PC-3 (cell line): ENCODE measurements around the gene CARD11. TPM values are rescaled to one million over a fixed set of nuclear protein-coding genes. Genes with fewer than 3 reads are reported as not detected.

ENCODE experiments used
- ATAC-seq: fragments of 200-7000 bp; cut with Tn5 transposase; 2 replicates; pipeline ENCODE4 v1.9.1; 2020; ENCODE audit warnings: mild to moderate bottlenecking, moderate library complexity
- BruUV-seq: library from RNA; stranded (reverse); fragments of 400-500 nt; replicated peaks from 2 replicates; lab custom pipeline; 2021; lab: Mats Ljungman, UMichigan
- CTCF ChIA-PET: fragments of 300-600 bp; sonication (Branson Sonifier 250); formaldehyde crosslinking; loops from one replicate; lab custom pipeline; 2022; ENCODE audit warnings: antibody characterized with exemption; lab: Charles Lee
- POLR2A ChIA-PET: fragments of 300-600 bp; sonication (Branson Sonifier 250); formaldehyde crosslinking; loops from one replicate; lab custom pipeline; 2022; ENCODE audit warnings: antibody characterized with exemption; ENCODE audit not compliant: unreplicated experiment; lab: Charles Lee
- DNase-seq: peaks from one replicate; pipeline ENCODE4 v3.0.0-alpha.2; 2015
- H2AFZ ChIP-seq: fragments of 300-600 bp; sonication (generic); 2 replicates; pipeline ENCODE4 v1.6.0; 2016; ENCODE audit warnings: antibody characterized with exemption, low read length
- H3F3A ChIP-seq: fragments of 300-600 bp; sonication (generic); one replicate; pipeline ENCODE4 v1.6.0; 2017; ENCODE audit warnings: antibody characterized with exemption, low read length, control low read depth, mild to moderate bottlenecking; ENCODE audit not compliant: unreplicated experiment
- H3K27ac ChIP-seq: fragments of 300-600 bp; sonication (generic); 2 replicates; pipeline ENCODE4 v1.5.1; 2016; ENCODE audit warnings: mild to moderate bottlenecking, low read length
- H3K27me3 ChIP-seq: fragments of 300-600 bp; sonication (generic); 2 replicates; pipeline ENCODE4 v1.6.1; 2016; ENCODE audit warnings: low read length, mixed read lengths
- H3K36me3 ChIP-seq: fragments of 300-600 bp; sonication (generic); 2 replicates; pipeline ENCODE4 v1.6.1; 2016; ENCODE audit warnings: low read depth, mixed run types, low read length, mixed read lengths
- H3K4me1 ChIP-seq: fragments of 300-600 bp; sonication (generic); 2 replicates; pipeline ENCODE4 v1.5.1; 2016; ENCODE audit warnings: low read length; ENCODE audit not compliant: insufficient read depth
- H3K4me2 ChIP-seq: fragments of 300-600 bp; sonication (generic); 2 replicates; pipeline ENCODE4 v1.6.0; 2016; ENCODE audit warnings: low read length
- H3K4me3 ChIP-seq: fragments of 300-600 bp; sonication (generic); 2 replicates; pipeline ENCODE4 v1.5.1; 2016; ENCODE audit warnings: mild to moderate bottlenecking, low read length, mixed read lengths
- H3K79me2 ChIP-seq: fragments of 300-600 bp; sonication (generic); 2 replicates; pipeline ENCODE4 v1.6.1; 2017; ENCODE audit warnings: low read length, mixed read lengths
- H3K9ac ChIP-seq: fragments of 300-600 bp; sonication (generic); 2 replicates; pipeline ENCODE4 v1.6.0; 2016; ENCODE audit warnings: mild to moderate bottlenecking, low read length
- H3K9me2 ChIP-seq: fragments of 300-600 bp; sonication (generic); replicated peaks from 2 replicates; pipeline ENCODE4 v1.6.1; 2016; ENCODE audit warnings: mixed run types, low read length, mixed read lengths
- H3K9me3 ChIP-seq: fragments of 300-600 bp; sonication (generic); 2 replicates; pipeline ENCODE4 v1.6.1; 2016; ENCODE audit warnings: low read length, mixed read lengths
- H4K20me1 ChIP-seq: fragments of 300-600 bp; sonication (generic); 2 replicates; pipeline ENCODE4 v1.6.1; 2016; ENCODE audit warnings: low read length, mixed read lengths
- CTCF ChIP-seq: fragments of 300-600 bp; sonication (generic); conservative IDR thresholded peaks from 2 replicates; pipeline ENCODE4 v1.5.1; 2017; ENCODE audit warnings: antibody characterized with exemption, low read depth, mild to moderate bottlenecking, low read length
- EZH2 ChIP-seq: fragments of 300-600 bp; sonication (generic); IDR thresholded peaks from one replicate; pipeline ENCODE4 v1.6.1; 2017; ENCODE audit warnings: antibody characterized with exemption, mild to moderate bottlenecking, low read length; ENCODE audit not compliant: unreplicated experiment
- EZH2phosphoT487 ChIP-seq: fragments of 300-600 bp; sonication (generic); IDR thresholded peaks from 2 replicates; pipeline ENCODE4 v1.6.1; 2018; ENCODE audit warnings: mild to moderate bottlenecking, antibody characterized with exemption, low read length, borderline replicate concordance
- intact Hi-C: fragments of 100-400 bp; cut with micrococcal nuclease; formaldehyde crosslinking; loops from 2 replicates; pipeline ENCODE4 v1.9.0; 2023
- total RNA-seq: library from RNA; depleted of rRNA; stranded (reverse); fragments of >200 nt; gene quantifications from 2 replicates; pipeline ENCODE4 v1.2.3, GENCODE V29; 2014

CARD11 gene
- total RNA-seq, 1 experiment from 2014 or later: not detected

GRCh38 chr7:3037259-3037658, 6.4 kb downstream of the CARD11 start:
- ChIA-PET CTCF (no interaction called here), POLR2A (no interaction called here)
- H3K9me2 ChIP-seq: no peaks in the 10 kb centered on the region
- no peak for DNase-seq
- H4K20me1 ChIP-seq: no peaks in the 10 kb centered on the region
- H3K79me2 ChIP-seq: no peaks in the 10 kb centered on the region
- H3K4me3 ChIP-seq: no peak overlapping the region
- no peak overlapping the region for H3K9ac ChIP-seq
- intact Hi-C loops: no loop called here
- H3K36me3 ChIP-seq: no peaks in the 10 kb centered on the region
- H3K27ac ChIP-seq: no peak overlapping the region
- no peaks in the 10 kb centered on the region for H3K27me3 ChIP-seq
- H3K9me3 ChIP-seq: no peaks in the 10 kb centered on the region
- no peak for TF ChIP-seq EZH2
- TF ChIP-seq EZH2phosphoT487: no peak
- no peak for TF ChIP-seq CTCF
- H2AFZ ChIP-seq: no peak overlapping the region
- no peaks in the 10 kb centered on the region for H3K4me1 ChIP-seq
- ATAC-seq: no peak
- no peak overlapping the region for H3K4me2 ChIP-seq
- no peaks in the 10 kb centered on the region for H3F3A ChIP-seq
- BruUV-seq: no TSS peak

GRCh38 chr7:3034591-3035150, 9.0 kb downstream of the CARD11 start:
- Histone ChIP-seq H3K9me3 (no peaks in the 10 kb centered on the region), H3K79me2 (no peaks in the 10 kb centered on the region), H3K27ac (no peak overlapping the region), H3K9me2 (no peaks in the 10 kb centered on the region), H4K20me1 (no peaks in the 10 kb centered on the region), H3K4me2 (no peak overlapping the region), H3K4me1 (no peaks in the 10 kb centered on the region), H3K9ac (no peak overlapping the region), H3F3A (no peaks in the 10 kb centered on the region), H3K36me3 (no peaks in the 10 kb centered on the region), H3K4me3 (no peak overlapping the region), H2AFZ (no peak overlapping the region), H3K27me3 (no peaks in the 10 kb centered on the region)
- no peak for ATAC-seq
- POLR2A ChIA-PET: no interaction called here
- TF ChIP-seq CTCF (no peak), EZH2 (no peak), EZH2phosphoT487 (no peak)
- CTCF ChIA-PET: no interaction called here
- intact Hi-C loops: no loop called here
- DNase-seq: no peak
- no TSS peak for BruUV-seq

GRCh38 chr7:3033581-3033980, 10.1 kb downstream of the CARD11 start:
- H2AFZ ChIP-seq: no peak overlapping the region
- POLR2A ChIA-PET: no interaction called here
- no peaks in the 10 kb centered on the region for H3F3A ChIP-seq
- H3K4me2 ChIP-seq: no peak overlapping the region
- TF ChIP-seq EZH2 (no peak), EZH2phosphoT487 (no peak), CTCF (no peak)
- intact Hi-C loops: no loop called here
- no peaks in the 10 kb centered on the region for H3K79me2 ChIP-seq
- no TSS peak for BruUV-seq
- no peak overlapping the region for H3K9ac ChIP-seq
- ATAC-seq (no peak), DNase-seq (no peak)
- H3K4me3 ChIP-seq: no peak overlapping the region
- H3K27ac ChIP-seq: no peak overlapping the region
- CTCF ChIA-PET: no interaction called here
- H3K36me3 ChIP-seq: no peaks in the 10 kb centered on the region
- no peaks in the 10 kb centered on the region for H3K9me2 ChIP-seq
- H3K9me3 ChIP-seq: no peaks in the 10 kb centered on the region
- no peaks in the 10 kb centered on the region for H3K27me3 ChIP-seq
- no peaks in the 10 kb centered on the region for H3K4me1 ChIP-seq
- no peaks in the 10 kb centered on the region for H4K20me1 ChIP-seq
